Measurements from ENCODE around the gene TMEM63A.
"Not testable (repeated sequence)": the region's sequence is repeated elsewhere in the genome, so short reads cannot be mapped to it uniquely, and the experiment has no call there.

DNA sequence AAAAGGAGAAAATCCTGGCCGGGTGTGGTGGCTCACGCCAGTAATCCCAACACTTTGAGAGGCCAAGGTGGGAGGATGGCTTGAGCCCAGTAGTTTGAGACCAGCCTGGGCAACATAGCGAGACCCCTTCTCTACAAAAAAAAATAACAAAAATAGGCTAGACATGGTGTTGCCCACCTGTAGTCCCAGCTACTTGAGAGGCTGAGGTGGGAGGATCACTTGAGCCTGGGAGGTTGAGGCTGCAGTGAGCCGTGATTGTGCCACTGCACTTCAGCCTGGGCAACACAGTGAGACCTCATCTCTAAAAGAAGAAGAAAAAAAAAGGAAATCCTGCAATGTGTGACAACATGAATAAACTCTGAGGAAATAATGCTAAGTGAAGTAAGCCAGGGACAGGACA lies 45.9 kb downstream of the TMEM63A start:
- TF ChIP-seq CTCF (IDR thresholded peaks at IDR 0.05 in 2 of 3, conservative IDR thresholded peaks at IDR 0.05 in 1 of 3; ENCODE audit: control insufficient read depth in 2 of 3, extremely low read depth in 1 of 3, insufficient read depth in 1 of 3, low read depth in 3 of 3, low read length in 3 of 3); ZSCAN29 (IDR thresholded peaks at IDR 0.05); NR2C2 (IDR thresholded peaks at IDR 0.05; ENCODE audit: borderline replicate concordance, control insufficient read depth, insufficient read length, low read depth); POLR2A (IDR thresholded peaks at IDR 0.05; ENCODE audit: low read depth, low read length); HDAC2 (IDR thresholded peaks at IDR 0.05): not testable (repeated sequence)
